Nephron progenitor cell (in vitro differentiated cells): ENCODE measurements around the gene SLC25A15.

Experiments
- DNase-seq: peaks from one replicate; pipeline ENCODE4 v3.0.0; 2021
- H3K27ac Mint-ChIP-seq: 2 replicates; pipeline ENCODE4 v1.8.0; 2021; ENCODE audit warnings: mild to moderate bottlenecking, moderate library complexity, mixed read lengths
- H3K27me3 Mint-ChIP-seq: 2 replicates; pipeline ENCODE4 v1.8.0; 2021; ENCODE audit warnings: mild to moderate bottlenecking, low read depth, mixed read lengths; ENCODE audit not compliant: poor library complexity
- H3K36me3 Mint-ChIP-seq: 2 replicates; pipeline ENCODE4 v1.8.0; 2021; ENCODE audit warnings: low read depth, mixed read lengths
- H3K4me1 Mint-ChIP-seq: 2 replicates; pipeline ENCODE4 v1.8.0; 2021; ENCODE audit warnings: mixed read lengths
- H3K4me3 Mint-ChIP-seq: 2 replicates; pipeline ENCODE4 v1.8.0; 2021; ENCODE audit warnings: mild to moderate bottlenecking, moderate library complexity, mixed read lengths
- H3K9me3 Mint-ChIP-seq: 2 replicates; pipeline ENCODE4 v1.8.0; 2021; ENCODE audit warnings: mild to moderate bottlenecking, moderate library complexity, mixed read lengths
- CTCF ChIP-seq: fragments of 200-600 bp; sonication (generic); IDR thresholded peaks from 2 replicates; pipeline ENCODE4 v1.5.0; 2021; ENCODE audit warnings: antibody characterized with exemption

SLC25A15 gene

GRCh38 chr13:40789275-40790153, at the start of gene SLC25A15:
Gene SLC25A15 (plus strand): TSS chr13:40789611. CDS start chr13:40793227, 3,616 bp downstream.
- TF ChIP-seq CTCF = no peak
- peak; percentile 87 for DNase-seq
- H3K27me3 Mint-ChIP-seq = no peaks in the 10 kb centered on the region
- H3K9me3 Mint-ChIP-seq = no peaks in the 10 kb centered on the region
- peak within 1 kb of the TSS; percentile 95 for H3K27ac Mint-ChIP-seq
- peaks cover 8% of the 10 kb centered on the region for H3K36me3 Mint-ChIP-seq
- H3K4me1 Mint-ChIP-seq = peaks cover 20% of the 10 kb centered on the region
- H3K4me3 Mint-ChIP-seq = peak within 1 kb of the TSS; percentile 86

GRCh38 chr13:40749327-40749726, 40.1 kb upstream of the SLC25A15 start:
- no peaks in the 10 kb centered on the region for H3K27me3 Mint-ChIP-seq
- H3K27ac Mint-ChIP-seq = no peak overlapping the region
- TF ChIP-seq CTCF = no peak
- no peak for DNase-seq
- H3K4me3 Mint-ChIP-seq = no peak overlapping the region
- no peaks in the 10 kb centered on the region for H3K9me3 Mint-ChIP-seq
- H3K36me3 Mint-ChIP-seq = peaks cover 15% of the 10 kb centered on the region
- H3K4me1 Mint-ChIP-seq = no peaks in the 10 kb centered on the region

DNA sequence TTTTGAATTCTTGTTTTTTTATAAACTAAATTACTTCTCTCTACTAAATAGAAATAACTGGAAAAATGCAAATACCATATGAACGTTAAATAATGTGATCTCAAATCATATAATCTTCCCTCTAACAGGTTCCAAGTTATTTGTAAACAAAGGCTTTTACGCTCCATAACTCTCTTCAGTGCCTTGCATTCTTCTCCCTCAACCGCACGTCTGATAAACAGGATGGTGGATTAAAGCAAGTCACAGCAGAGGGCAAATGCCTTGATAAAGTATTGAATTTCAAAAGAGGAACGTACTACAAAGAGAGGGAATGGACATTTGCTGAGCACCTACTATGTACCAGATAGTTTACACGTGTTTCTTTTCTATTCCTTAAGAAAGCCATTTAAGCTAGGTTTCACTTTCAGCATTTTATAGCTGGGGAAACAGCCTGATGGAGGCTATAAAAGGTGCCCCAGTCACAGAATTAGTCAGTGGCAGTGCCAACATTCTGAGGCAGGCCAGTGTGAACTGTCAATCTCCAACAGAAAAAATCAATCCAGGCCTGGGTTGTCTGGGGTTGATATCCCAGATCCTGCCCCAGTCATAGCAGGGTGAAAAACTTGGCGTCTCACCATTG, 34.2 kb upstream of the SLC25A15 start:
- peak overlapping the region; percentile 8 for H3K27ac Mint-ChIP-seq
- no peak for TF ChIP-seq CTCF
- no peaks in the 10 kb centered on the region for H3K27me3 Mint-ChIP-seq
- no peak for DNase-seq
- H3K36me3 Mint-ChIP-seq = peaks cover 44% of the 10 kb centered on the region
- no peaks in the 10 kb centered on the region for H3K9me3 Mint-ChIP-seq
- H3K4me1 Mint-ChIP-seq = no peaks in the 10 kb centered on the region
- no peak overlapping the region for H3K4me3 Mint-ChIP-seq

DNA sequence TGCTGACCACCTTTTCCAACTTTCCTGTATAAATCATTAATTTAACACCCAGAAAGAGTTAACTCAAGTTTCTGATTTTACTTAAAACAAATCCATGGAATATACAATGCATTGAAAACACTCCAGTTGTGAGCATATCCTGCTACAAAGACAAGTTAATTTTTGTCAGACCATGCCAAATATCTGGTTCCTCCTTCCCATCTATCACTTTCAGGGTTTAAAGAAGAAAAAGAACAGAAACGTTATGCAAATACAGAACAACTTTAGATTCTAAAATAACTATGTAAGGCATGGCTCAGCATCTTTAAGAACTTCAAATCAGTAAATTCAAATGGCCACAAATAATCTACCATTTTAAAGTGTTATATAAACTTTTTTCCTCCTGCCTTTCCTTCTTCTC, 33.4 kb upstream of the SLC25A15 start:
- H3K4me1 Mint-ChIP-seq = no peaks in the 10 kb centered on the region
- H3K4me3 Mint-ChIP-seq = no peak overlapping the region
- no peak for TF ChIP-seq CTCF
- DNase-seq = no peak
- peaks cover 49% of the 10 kb centered on the region for H3K36me3 Mint-ChIP-seq
- no peaks in the 10 kb centered on the region for H3K9me3 Mint-ChIP-seq
- H3K27me3 Mint-ChIP-seq = no peaks in the 10 kb centered on the region
- no peak overlapping the region for H3K27ac Mint-ChIP-seq

DNA sequence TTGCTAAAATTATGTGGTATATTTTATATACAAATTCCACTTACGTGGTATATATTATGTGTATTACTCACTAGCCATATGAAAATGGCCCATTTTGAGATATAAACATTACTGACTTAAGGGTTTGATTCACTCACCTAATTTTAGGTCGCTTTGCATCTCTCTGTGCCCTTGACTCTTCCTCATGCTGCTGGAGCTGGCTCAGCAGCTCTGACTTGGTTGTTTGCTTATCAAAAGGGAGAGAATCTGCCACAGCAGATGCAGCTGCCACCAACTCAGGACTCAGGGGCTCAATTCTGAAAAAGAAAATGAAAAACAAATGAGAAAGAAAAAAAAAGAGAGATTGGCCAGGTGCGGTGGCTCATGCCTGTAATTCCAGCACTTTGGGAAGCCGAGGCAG, 30.6 kb upstream of the SLC25A15 start:
- no peaks in the 10 kb centered on the region for H3K4me1 Mint-ChIP-seq
- no peak for TF ChIP-seq CTCF
- H3K9me3 Mint-ChIP-seq = no peaks in the 10 kb centered on the region
- H3K27me3 Mint-ChIP-seq = no peaks in the 10 kb centered on the region
- H3K36me3 Mint-ChIP-seq = peaks cover 41% of the 10 kb centered on the region
- no peak overlapping the region for H3K27ac Mint-ChIP-seq
- H3K4me3 Mint-ChIP-seq = no peak overlapping the region
- no peak for DNase-seq
